ENCODE measurements around the gene DIRAS1.
"Not testable (repeated sequence)": the region's sequence is repeated elsewhere in the genome, so short reads cannot be mapped to it uniquely, and the experiment has no call there.

Gene DIRAS1

GRCh38 chr19:2679439-2679838 is 41.7 kb downstream of the DIRAS1 start:
- no peak for DNase-seq (ENCODE audit: low read depth in 3 of 3, low spot score in 1 of 3)

- not testable (repeated sequence) for DNase-seq (ENCODE audit: low read depth in 3 of 3, low spot score in 1 of 3)
These were observed 42.2 kb downstream of the DIRAS1 start for GRCh38 chr19:2678948-2679347.

- DNase-seq (ENCODE audit: low read depth in 3 of 3, low spot score in 1 of 3) = no peak
These were observed 43.0 kb downstream of the DIRAS1 start for GRCh38 chr19:2678044-2678671.

- DNase-seq (ENCODE audit: low read depth in 3 of 3, low spot score in 1 of 3) = no peak
These were observed 44.3 kb downstream of the DIRAS1 start for GRCh38 chr19:2676823-2677222.

- DNase-seq (ENCODE audit: low read depth in 3 of 3, low spot score in 1 of 3) = no peak
These were observed 45.3 kb downstream of the DIRAS1 start for GRCh38 chr19:2675892-2676291.

GRCh38 chr19:2670217-2670616 is 51.0 kb downstream of the DIRAS1 start:
- no peak for DNase-seq (ENCODE audit: low read depth in 3 of 3, low spot score in 1 of 3)

GRCh38 chr19:2668175-2668763 is 52.9 kb downstream of the DIRAS1 start:
- no peak for DNase-seq (ENCODE audit: low read depth in 3 of 3, low spot score in 1 of 3)

GRCh38 chr19:2667349-2667748 is 53.8 kb downstream of the DIRAS1 start:
- DNase-seq (ENCODE audit: low read depth in 3 of 3, low spot score in 1 of 3) = not testable (repeated sequence)

GRCh38 chr19:2666344-2666994 is 54.7 kb downstream of the DIRAS1 start:
- DNase-seq (ENCODE audit: low read depth in 3 of 3, low spot score in 1 of 3) = no peak

- DNase-seq (ENCODE audit: low read depth in 3 of 3, low spot score in 1 of 3) = no peak
These were observed 56.1 kb downstream of the DIRAS1 start for GRCh38 chr19:2665103-2665502.
